ENCODE measurements around the gene LOXL1.

The LOXL1 gene

GRCh38 chr15:73939138-73939537, 12.9 kb downstream of the LOXL1 start:
- no peak for DNase-seq (ENCODE audit: low spot score)

DNA sequence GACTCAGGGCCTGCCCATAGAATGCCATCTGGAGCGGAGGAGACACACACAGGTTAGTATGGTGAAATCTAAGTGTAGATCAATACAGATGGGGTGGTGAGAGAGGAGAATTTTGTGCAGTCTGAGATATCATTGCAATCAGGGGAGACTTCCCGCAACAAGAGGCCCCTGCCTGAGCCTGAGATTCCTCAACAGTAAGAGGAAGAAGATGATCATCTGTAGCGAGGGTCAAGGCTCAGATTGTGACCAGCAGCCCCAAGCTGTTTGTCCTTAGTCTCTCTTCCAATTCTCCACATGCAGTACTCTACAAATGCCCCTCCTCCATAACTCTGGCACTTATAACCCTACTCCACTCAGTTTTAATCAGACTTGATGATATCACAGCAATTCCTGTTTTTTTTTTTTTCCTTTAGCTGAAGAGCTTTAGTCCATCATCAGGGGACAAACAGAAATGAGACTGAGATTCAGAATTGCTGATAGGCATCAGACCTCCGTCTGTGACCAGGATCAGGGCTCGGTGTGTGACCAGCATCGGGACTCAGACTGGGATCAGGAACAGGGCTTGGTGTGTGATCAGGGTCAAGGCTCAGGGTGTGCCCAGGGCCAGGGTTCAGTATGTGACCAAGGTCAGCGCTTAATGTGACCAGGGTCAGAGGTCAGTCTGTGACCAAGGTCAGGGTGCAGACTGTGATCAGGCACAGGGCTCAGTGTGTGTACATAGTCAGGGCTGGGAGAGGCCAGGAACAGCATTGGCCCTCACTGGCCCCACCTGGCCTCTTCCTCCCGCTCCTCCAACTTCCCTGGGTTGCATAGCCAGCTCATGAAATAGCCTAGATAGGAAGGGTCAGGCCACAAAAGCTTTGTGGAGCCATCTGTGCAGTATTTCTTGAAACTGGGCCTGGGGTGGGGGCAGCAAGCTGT, 14.1 kb downstream of the LOXL1 start:
- no peak for DNase-seq (ENCODE audit: low spot score)

DNA sequence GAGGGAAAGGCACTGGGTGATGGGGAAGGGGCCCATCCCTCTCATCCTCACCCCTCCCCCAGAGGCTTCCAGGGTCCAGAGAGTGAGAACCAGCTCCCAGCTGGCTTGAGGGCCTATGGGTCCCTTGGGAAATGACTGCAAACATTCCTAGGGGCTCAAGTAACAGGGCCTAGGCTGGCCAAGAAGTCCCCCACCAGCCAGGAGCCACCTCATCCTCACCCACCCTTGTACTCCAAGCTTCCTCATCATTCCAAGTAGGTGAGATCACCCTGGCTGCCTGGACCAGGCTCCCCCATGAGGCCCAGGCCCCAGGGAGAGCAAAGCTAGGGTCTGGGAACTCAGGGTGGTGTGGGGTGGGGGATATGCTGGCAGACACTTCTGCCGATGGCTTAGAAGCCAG, 14.8 kb downstream of the LOXL1 start:
- no peak for DNase-seq (ENCODE audit: low spot score)

- no peak for DNase-seq (ENCODE audit: low spot score)
Measured at GRCh38 chr15:73941449-73941848, 15.2 kb downstream of the LOXL1 start.

- DNase-seq (ENCODE audit: low spot score), result no peak
Measured at GRCh38 chr15:73941871-73942635, 15.8 kb downstream of the LOXL1 start.

- DNase-seq (ENCODE audit: low spot score), result no peak
Measured at GRCh38 chr15:73942751-73943270, 16.5 kb downstream of the LOXL1 start.

DNA sequence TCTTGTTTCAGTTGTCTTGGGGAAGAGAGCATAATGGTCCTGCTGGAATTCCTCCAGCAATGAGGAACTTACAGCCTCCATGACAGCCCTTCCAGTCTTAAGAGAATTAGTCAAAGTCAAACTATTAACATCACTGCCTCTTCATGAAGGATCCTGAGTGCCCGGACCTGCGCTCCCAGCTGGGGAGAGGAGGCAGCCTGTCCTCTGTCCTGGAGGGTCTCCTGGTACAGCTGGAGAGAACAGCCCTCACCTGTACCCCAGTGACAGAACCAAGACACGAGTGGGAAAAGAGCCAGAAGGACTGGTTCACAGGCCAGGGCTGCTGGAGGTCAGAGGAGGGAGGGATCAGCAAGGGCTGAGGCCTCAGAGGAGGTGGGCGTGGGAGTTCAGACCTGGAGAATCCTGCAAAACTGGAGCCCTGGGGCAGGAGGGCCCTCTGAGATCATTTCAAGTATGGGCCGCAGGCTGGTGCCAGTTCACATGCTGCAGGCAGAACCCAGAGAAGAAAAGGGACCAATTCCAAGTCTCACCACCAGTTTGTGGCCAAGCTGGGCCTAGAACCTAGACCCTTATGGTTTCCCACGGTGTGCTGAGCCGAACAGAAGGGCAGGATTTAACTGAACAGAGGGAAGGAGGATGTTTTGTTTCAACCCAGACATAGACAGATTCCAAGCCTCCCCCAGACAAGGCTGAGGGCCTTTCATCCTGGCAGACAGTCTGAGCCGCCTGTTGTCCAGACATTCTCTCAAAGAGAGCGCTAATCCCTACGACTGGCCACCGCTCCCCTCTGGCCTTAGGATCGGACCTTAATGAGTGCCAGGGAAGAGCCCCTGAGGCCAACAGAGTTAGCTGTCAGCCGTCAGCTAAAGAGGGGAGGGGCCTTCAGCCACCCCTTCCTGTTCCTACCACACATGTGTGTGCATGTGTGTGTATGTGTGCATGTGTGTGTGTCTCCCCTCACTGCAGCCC, 18.2 kb downstream of the LOXL1 start:
- DNase-seq (ENCODE audit: low spot score), result no peak

DNA sequence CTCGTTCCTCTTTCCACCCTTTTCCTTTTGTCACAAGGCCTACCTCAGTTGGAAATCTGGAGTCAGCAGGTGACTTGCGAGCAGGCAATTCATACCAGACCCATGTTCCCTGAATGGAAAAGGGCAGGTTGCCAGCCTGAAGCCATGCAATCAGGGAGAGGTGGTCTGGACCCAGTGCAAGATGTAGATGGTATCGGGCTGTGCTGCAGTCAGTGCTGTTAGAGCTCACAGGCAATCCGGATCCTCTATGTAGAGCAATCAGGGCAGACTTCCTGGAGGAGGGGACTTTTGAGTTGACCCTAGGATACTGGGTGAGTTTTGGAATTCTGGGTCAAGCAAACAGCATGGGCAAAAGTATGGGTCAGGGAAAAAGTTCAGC, 18.9 kb downstream of the LOXL1 start:
- no peak for DNase-seq (ENCODE audit: low spot score)

DNA sequence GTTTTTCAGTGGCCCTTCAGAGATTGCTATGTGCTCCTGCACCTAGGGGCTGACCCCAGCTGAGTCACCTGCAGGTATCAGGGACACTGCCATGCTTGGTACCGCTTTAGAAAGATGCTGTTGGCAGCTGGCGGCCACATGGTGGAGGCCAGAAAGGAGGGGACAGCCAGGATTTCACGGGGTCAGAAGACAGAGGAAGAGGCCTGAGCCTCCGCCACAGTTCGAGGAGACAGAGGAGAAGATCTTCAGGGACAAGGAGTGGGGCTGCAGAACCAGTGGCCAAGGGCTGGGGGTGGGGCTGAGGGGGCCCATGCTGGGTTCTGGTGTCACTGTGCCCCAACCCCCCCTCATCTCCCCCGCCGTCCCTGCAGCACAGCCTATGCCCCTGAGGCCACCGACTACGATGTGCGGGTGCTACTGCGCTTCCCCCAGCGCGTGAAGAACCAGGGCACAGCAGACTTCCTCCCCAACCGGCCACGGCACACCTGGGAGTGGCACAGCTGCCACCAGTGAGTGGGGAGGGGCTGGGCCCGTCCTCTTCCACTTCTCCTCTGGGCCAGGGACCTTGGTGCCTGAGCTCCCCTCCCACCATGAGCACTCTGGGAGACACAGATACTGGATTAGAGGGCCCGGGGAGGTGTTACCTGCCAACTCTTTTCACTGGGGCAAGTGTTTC, 19.9 kb downstream of the LOXL1 start:
- DNase-seq (ENCODE audit: low spot score), result no peak

- no peak for DNase-seq (ENCODE audit: low spot score)
Measured at GRCh38 chr15:73946795-73947370, 20.6 kb downstream of the LOXL1 start.

DNA sequence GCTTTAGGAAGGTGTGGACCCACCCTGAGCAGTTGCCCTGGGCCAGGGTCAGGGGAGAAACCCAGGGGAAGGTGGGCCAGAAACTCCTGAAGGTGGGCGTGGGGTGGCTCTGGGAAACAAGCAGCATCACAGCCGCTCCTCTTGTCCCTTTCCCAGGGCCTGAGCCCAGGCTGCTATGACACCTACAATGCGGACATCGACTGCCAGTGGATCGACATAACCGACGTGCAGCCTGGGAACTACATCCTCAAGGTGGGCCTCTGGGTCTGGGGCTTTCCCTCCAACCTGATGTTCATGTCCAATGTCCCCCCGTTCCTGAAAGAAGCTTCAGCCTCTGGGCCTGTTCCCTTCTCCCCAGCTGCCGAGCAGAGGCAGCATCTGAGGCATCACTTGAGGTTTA, 21.4 kb downstream of the LOXL1 start:
- no peak for DNase-seq (ENCODE audit: low spot score)

DNA sequence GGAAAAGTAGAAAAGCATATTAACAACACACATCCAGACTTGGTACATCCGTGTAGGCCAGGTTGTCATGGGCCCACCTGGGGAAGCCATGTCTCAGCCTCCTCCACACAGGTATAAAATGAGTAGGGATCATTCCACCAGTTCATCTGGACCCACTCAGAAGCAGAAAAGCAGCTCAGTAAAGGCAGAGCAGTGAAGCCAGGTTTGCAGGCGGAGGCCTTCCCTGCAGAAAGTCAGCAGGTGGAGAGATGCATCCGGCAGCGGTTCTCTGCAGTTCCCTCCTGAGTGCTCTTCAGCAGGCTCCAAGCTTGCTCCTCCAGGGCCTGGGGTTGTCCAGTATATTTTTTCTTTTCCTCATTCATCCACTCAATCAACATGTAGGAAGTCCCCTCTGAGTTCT, 22.1 kb downstream of the LOXL1 start:
- DNase-seq (ENCODE audit: low spot score), result no peak

DNA sequence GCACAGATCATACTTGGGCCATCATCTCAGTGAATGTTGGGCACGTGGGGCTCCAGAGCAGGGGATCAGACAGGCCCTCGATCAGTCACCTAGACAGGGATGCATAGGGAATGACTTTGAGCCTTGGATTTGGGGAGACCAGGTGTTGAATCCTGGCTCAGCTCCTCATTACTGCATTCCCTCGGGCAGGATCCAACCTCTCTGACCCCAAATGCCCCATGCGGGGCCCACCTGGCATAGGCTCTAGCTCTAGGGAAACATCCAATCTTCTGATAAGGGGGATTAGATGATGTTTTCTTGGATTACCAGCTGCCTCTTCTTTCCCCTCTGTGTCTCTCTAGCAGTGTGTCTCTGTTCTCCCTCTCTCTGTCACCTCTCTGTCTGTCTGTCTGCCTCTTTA, 22.7 kb downstream of the LOXL1 start:
- DNase-seq (ENCODE audit: low spot score), result no peak

DNA sequence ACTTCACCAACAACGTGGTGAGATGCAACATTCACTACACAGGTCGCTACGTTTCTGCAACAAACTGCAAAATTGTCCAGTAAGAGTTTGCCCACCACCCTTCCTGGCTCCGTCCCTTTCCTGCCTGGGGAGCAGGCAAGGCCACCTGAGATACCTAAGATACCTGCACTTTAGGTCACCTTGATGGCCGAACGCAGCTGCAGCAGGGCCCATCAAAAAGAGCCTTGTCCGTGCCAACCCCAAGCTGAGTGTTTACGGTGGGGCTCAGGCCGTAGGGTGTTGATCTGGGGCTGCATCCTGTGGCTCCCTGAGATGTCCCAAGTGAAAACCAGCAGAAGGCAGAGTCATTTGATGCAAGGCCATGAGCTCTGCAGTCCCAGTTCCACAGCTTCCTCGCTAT, 23.2 kb downstream of the LOXL1 start:
- DNase-seq (ENCODE audit: low spot score), result no peak

GRCh38 chr15:73950479-73950830, 24.2 kb downstream of the LOXL1 start:
- no peak for DNase-seq (ENCODE audit: low spot score)

DNA sequence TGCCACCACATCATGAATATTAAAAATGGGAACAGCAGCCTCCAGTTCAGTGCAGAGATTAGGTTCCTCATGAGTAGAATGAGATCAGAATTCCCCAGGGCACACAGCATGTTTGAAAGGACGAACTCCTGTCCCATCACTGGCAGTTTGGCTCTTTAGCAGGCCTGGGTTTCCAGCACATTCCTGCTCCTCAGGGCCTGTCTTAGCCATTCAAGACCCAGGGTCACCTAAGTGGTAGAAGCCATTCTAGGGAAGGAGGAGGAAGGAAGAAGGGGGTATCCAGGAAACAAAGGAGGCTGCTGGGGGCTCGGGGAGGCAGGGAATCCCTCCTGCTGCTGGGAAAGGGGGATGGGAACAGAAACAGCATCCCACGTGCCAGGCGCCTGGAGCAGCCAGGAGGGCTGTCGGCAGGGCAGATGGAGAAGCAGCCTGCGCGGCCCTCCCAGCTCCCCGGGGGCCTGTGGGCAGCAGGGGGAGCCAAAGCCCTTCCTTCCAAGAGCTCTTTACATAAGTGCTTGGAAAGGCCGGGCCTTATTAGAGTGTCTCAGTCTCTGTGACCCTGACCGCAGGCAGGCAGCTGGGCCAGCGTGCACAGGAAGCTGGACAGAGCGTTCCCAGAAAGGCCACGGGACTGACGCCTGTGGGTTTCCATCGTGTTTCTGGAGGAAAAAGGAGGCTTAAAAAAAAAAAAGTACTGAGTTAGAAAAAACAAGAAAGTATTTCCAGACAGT, 24.7 kb downstream of the LOXL1 start:
- peak; percentile 83 for DNase-seq (ENCODE audit: low spot score)

GRCh38 chr15:73951601-73952000, 25.3 kb downstream of the LOXL1 start:
- DNase-seq (ENCODE audit: low spot score), result no peak

DNA sequence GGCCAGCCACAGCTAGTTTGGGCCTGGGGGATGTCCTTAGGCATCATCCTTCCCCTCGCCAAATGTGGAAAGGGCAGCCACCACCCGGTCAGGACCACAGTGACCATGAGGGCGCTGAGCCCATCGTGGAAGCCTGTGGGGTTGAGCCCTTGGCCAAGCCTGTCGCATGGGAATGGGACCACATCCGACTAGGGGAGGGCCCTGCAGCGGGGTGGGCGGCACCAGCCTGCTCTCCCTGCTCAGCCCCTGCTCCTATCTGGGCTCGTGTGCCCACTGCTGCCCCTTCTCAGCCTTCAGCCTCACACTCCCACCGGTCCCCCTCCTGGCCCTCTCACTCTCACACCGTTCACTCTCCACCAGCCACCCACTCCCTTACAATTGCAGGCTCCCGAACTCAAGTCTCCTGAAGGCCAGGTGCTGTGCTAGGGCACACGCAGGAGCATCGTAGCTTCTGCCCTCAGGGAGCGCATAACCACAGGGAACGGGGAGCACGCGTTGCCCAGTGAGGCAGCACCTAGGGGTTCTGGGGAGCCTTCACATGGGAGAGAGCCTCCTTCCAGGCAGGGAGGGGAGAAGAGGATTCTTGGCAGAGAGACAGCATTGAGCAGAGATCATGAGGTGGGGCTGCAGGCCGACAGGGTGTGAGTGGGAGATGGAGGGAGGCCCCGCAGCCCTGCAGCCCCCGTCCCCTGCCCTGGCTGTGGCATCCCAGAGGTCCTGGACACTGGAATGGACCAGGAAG, 26.1 kb downstream of the LOXL1 start:
- no peak for DNase-seq (ENCODE audit: low spot score)

DNA sequence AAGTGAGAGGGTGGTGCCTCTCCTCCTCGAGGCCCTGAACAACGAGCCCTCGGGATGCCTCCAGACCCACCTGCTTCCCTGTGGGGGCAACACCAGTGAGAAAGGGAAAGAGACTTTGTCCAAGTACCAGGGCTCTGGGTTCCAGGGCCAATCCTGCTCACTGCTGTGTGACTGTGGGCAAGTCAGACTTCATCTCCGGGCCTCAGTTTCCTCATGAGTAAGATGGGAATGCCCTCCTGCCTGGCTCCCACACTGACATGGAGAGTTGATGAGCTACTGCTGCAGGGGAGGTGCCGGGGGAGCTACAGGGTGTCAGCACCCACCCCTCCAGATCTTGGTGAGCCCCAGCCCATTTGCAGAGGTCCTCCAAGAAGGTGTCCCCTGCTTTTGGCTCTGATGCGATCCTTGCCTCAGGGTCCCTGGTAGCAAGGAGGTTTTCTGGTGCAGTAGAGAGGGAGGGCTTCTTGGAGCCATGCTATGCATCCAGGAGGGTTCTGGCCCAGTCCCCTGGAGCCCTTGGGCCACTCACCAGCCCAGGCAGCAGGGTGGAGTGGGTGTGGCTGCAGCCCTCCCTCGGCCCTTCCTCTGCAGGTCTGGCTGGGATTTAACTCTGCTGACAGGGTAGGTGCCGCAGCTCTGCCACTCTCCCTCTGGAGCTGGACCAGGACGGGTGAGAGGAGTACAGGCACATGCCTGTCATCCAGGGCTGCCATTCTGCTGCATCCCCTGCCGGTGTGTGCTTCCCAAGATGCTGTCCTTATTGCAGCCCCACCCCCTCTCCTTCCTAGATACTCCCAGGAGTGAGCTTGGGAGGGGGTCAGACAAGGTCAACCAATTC, 26.9 kb downstream of the LOXL1 start:
- no peak for DNase-seq (ENCODE audit: low spot score)

Data from globus pallidus (tissue), 1 donor.